IMR-90 (cell line): ENCODE measurements around the gene HPS4.

Source experiments
- BHLHE40 ChIP-seq: fragments of 150-350 bp; IDR thresholded peaks from 2 replicates; pipeline ENCODE4 v1.6.1; 2016; ENCODE audit warnings: mild to moderate bottlenecking, low read depth, low read length
- CTCF ChIP-seq: conservative IDR thresholded peaks from 2 replicates; pipeline ENCODE4 v1.5.1; 2012; ENCODE audit warnings: mild to moderate bottlenecking, low read depth, low read length, improper control_type of control experiment
- ELK1 ChIP-seq: fragments of 150-350 bp; IDR thresholded peaks from 2 replicates; pipeline ENCODE4 v1.6.1; 2016; ENCODE audit warnings: low read depth, mild to moderate bottlenecking, low read length, moderate library complexity, borderline replicate concordance
- MAFK ChIP-seq: IDR thresholded peaks from 2 replicates; pipeline ENCODE4 v1.6.1; 2012; ENCODE audit warnings: low read depth, low read length, improper control_type of control experiment
- MAZ ChIP-seq: IDR thresholded peaks from 2 replicates; pipeline ENCODE4 v1.6.1; 2012; ENCODE audit warnings: low read depth, mild to moderate bottlenecking, low read length, improper control_type of control experiment, moderate library complexity, borderline replicate concordance
- MXI1 ChIP-seq: IDR thresholded peaks from 2 replicates; pipeline ENCODE4 v1.6.1; 2012; ENCODE audit warnings: low read depth, mild to moderate bottlenecking, low read length, moderate library complexity, borderline replicate concordance
- POLR2A ChIP-seq: IDR thresholded peaks from 2 replicates; pipeline ENCODE4 v1.6.1; 2012; ENCODE audit warnings: mild to moderate bottlenecking, low read depth, low read length
- RAD21 ChIP-seq: IDR thresholded peaks from 2 replicates; pipeline ENCODE4 v1.6.1; 2012; ENCODE audit warnings: low read length, improper control_type of control experiment
- RCOR1 ChIP-seq: IDR thresholded peaks from 2 replicates; pipeline ENCODE4 v1.6.1; 2012; ENCODE audit warnings: mild to moderate bottlenecking, low read length, improper control_type of control experiment; ENCODE audit not compliant: insufficient replicate concordance
- RFX5 ChIP-seq: IDR thresholded peaks from 2 replicates; pipeline ENCODE4 v1.8.0; 2012; ENCODE audit warnings: low read depth, mild to moderate bottlenecking, low read length, moderate library complexity
- SMC3 ChIP-seq: fragments of 150-350 bp; IDR thresholded peaks from 2 replicates; pipeline ENCODE4 v1.6.1; 2016; ENCODE audit warnings: low read depth, mild to moderate bottlenecking, antibody characterized with exemption, low read length, moderate library complexity
- USF2 ChIP-seq: fragments of 150-350 bp; IDR thresholded peaks from 2 replicates; pipeline ENCODE4 v1.6.1; 2017; ENCODE audit warnings: mild to moderate bottlenecking, antibody characterized with exemption, low read length, low read depth

GRCh38 chr22:26466196-26466595 is 17.4 kb downstream of the HPS4 start:
- no peak for TF ChIP-seq USF2
- TF ChIP-seq MXI1 = no peak
- TF ChIP-seq MAFK = no peak
- no peak for TF ChIP-seq CTCF
- TF ChIP-seq POLR2A = no peak
- no peak for TF ChIP-seq RCOR1
- no peak for TF ChIP-seq SMC3
- TF ChIP-seq RFX5 = no peak
- no peak for TF ChIP-seq MAZ
- no peak for TF ChIP-seq ELK1
- TF ChIP-seq BHLHE40 = no peak
- no peak for TF ChIP-seq RAD21
